Measurements from ENCODE around the gene BHLHA15.

BHLHA15 gene

DNA sequence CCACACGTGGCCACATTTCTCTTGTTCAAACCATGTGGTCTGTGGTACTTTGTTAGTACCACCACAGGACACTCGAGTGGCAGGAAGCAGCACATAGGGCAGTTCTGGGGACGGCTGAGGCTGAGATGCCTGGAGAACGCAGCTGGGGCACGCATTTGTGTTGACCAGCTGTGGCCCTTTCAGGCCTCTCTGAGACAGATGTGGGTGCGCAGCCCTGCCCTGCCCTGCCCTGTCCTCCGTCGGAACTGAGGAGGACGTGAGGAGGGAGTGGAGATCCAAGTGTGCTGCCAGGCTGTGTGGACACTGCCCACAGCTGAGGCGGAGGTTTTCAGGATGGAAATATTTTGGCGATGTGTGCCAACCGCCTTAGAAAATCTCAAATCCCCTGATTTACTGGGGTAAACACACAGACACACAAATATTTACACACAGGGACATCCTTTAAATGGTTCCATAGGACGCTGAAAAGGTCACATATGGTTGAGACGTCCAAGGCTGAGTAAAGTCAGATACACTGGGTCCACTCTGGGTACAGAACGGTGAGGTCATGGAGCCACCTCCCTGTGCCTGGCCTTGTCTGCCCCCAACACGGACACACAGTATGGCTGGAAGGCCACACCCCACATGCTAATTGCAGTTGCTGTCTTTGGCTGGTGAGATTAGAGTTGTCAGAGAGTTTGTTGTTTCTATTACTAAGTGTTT is 14.8 kb downstream of the BHLHA15 start:
- no peak for DNase-seq (ENCODE audit: low read depth)

DNA sequence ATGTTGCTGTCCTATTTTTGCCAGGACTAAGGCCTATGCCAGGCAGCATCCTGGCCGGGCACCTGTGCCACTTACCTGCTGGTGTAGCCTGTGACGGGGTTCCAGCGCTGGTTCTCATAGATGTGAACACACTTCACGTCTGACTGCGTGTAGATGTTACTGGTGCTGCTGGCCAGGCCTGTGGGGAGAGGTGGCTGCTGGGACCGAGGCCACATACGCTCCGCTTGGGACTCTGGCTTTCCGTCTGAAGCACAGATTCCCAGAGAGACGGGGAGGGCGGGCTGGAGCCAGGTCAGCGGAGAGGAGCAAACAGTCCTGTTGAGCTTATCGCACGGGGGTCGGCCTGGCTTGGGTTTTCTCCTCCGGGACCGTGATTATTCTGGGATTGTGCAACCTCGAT is 16.7 kb downstream of the BHLHA15 start:
- no peak for DNase-seq (ENCODE audit: low read depth)

- no peak for DNase-seq (ENCODE audit: low read depth)
These were observed 17.6 kb downstream of the BHLHA15 start for GRCh38 chr7:98228801-98229200.

DNA sequence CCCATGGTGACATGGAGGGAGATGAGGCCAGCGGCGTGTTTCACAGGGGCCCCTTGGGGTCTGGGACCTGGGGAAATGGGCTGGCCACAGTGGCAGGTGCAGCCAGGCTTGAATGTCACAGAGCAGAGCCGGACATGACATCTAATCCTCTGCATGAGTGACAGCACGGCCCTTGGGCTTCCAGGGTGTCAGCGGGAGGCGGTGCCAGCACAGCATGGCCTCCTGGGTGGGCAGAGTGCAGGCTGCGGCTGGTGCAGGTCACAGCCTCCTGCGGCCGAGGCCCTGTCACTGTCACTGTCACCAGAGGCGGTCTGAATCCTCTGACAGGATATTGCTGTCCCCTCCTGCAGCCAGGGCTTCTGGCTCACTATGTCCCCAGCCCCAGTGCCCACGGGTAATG is 18.2 kb downstream of the BHLHA15 start:
- no peak for DNase-seq (ENCODE audit: low read depth)

DNA sequence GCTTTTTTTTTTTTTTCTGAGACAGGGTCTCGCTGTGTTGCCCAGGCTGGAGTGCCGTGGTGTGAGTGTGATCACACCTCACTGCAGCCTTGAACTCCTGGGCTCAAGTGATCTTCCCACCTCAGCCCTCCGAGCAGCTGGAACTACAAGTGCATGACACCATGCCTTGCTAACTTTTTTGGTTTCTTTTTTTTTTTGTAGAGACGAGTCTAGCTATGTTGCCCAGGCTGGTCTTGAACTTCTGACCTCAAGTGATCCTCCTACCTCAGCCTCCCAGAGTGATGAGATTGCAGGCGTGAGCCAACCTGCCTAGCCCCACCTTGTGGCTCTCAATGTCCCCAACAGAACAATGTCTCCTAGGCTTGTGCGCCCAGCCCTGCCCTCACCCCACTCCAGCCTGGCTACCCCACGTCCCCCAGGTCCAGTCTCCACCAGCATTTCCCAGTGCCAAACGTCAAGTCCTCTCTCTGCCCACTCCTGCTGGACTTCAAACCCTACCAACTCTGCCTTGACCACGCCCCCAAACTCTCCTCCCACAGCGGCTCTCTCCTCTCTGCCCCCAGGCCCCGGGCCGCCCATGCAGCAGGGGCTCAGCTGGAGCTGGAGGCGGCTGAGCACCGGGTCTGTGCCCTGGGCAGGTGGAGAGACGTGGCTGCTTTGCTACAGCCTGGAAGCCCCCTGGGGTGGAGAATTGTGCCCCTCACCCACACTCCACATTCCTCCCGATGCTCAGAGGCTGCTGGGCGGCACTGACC is 18.9 kb downstream of the BHLHA15 start:
- no peak for DNase-seq (ENCODE audit: low read depth)

- no peak for DNase-seq (ENCODE audit: low read depth)
These were observed 19.7 kb downstream of the BHLHA15 start for GRCh38 chr7:98230746-98231471.

DNA sequence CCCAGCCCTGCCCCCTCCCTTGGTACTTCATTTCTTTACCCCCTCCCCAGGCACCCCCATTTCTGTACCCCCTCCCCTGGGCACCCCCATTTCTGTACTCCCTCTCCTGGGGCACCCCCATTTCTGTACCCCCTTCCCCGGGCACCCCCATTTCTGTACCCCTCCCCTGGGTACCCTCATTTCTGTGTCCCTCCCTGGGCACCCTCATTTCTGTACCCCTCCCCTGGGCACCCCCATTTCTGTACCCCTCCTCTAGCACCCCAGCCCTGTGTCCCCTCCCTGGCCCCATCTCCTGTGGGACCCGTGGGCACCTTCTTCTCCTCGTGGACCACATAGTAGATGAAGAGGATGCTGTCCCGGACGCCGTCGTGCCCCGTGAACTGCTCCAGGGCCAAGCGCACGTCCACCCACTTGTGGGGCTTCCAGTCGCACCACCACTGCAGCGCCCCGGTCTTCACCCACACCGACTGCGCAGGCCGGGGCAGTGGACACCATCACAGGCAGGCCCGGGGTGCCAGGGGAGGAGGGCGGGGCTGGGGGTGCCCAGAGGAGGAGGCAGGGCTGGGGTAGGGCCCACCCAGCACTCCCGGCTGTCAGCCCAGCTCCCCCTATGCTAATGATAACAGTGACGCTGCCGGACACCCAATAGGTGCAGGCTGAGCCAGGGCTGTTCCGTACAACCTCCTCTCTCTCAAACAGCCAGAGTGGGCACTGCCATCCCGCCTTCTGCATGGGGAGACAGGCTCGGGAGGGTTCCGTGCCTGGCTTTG is 20.4 kb downstream of the BHLHA15 start:
- no peak for DNase-seq (ENCODE audit: low read depth)

- DNase-seq (ENCODE audit: low read depth): no peak
These were observed 21.0 kb downstream of the BHLHA15 start for GRCh38 chr7:98232263-98232585.

- DNase-seq (ENCODE audit: low read depth): no peak
These were observed 21.6 kb downstream of the BHLHA15 start for GRCh38 chr7:98232799-98233198.

- no peak for DNase-seq (ENCODE audit: low read depth)
These were observed 22.2 kb downstream of the BHLHA15 start for GRCh38 chr7:98233219-98234070.

DNA sequence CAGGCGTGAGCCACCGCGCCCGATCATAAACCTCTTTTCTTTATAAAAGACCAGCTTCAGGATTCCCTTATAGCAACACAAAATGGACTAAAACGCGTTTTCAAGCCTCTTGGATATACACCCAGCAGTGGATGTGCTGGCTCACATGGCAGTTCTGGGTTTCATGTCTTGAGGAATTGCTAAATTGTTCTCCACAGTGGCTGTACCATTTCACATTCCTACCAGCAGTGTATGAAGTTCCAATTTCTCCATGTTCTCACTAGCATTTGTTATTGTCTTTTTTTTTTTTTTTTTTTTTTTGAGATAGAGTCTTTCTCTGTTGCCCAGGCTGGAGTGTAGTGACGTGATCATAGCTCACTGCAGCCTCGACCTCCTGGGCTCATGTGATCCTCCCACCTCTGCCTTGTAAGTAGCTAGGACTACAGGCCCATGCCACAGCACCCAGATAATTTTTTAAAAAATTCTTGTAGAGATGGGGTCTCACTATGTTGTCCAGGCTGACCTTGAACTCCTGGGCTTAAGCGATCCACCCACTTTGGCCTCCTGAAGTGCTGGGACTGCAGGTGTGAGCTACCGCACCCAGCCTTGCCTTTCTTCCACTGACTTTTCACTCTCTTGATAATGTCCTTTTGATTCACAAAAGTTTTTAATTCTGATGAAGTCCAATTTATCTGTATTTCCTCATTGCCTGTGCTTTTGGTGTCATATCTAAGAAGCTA is 23.3 kb downstream of the BHLHA15 start:
- no peak for DNase-seq (ENCODE audit: low read depth)

- no peak for DNase-seq (ENCODE audit: low read depth)
These were observed 24.7 kb downstream of the BHLHA15 start for GRCh38 chr7:98235901-98236300.

DNA sequence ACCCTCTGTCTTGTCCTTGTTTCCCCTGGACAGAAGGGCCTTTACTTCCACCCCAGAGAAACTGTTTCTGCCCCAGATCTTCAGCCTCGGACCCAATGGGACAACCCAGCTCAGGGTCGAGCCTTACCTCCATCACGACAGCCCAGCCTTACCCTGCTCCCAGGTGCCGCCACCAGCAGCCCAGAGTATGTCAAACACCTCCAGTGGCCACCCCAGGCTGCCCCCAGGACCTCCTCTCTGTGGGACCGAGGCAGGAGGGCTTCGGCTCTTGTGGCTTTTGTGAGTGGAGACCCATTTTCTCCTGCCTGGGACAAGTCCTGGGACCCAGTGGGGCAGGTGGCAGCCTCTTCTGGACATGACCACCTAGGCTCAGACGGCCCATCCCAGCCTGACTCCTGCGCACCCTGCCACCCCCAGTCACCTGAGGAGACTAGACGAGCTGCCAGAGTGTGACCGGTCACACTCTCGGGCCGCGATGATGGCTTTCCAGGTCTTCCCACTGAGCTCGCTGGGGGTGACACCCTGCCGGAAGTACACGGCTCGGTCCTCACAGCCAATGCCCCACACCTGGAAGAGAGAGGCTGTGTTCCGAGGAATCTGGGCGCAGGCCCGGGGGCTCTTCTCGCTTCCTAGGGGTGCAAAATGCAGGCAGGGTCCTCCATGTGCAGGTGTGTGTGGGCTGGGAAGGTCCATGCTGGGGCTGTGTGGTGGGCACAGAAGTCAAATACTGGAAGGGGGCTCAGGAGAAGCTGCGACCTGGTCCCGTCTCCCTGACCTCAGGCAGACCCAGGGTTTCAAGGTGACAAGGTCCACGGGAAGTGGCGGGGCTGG is 25.3 kb downstream of the BHLHA15 start:
- DNase-seq (ENCODE audit: low read depth): no peak

- no peak for DNase-seq (ENCODE audit: low read depth)
These were observed 26.8 kb downstream of the BHLHA15 start for GRCh38 chr7:98238076-98238475.

- DNase-seq (ENCODE audit: low read depth): no peak
These were observed 27.7 kb downstream of the BHLHA15 start for GRCh38 chr7:98238976-98239375.

GRCh38 chr7:98240961-98241673 is 29.9 kb downstream of the BHLHA15 start:
- DNase-seq (ENCODE audit: low read depth): no peak

DNA sequence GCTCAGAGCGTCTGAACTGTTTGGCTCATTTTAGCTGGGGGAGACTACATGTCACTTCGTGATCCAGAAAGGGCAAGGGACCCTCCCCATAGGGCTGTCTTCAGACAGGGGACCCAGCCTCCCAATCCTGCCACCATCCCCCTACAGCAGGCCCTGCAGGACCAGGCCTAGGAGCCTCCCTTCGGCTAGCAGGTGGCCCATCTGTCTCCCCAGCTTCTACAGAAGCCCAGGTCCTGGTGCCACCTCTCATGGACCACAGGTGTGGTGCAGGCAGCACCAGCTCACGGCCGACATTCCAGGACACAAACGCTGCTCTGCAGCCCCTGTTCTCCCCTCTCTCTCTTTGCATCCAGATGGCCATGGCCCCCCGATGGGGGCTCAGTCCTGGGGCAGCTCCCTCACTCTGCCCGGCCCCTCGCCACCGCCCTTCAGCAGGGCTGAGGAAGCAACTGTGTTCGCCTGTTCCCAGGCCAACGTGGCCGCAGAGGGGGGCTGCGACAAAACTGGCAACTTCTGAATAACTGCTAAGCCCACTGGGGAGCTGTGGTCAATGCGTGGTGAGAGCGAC is 30.5 kb downstream of the BHLHA15 start:
- no peak for DNase-seq (ENCODE audit: low read depth)

GRCh38 chr7:98242342-98242741 is 31.1 kb downstream of the BHLHA15 start:
- DNase-seq (ENCODE audit: low read depth): no peak

- no peak for DNase-seq (ENCODE audit: low read depth)
These were observed 31.7 kb downstream of the BHLHA15 start for GRCh38 chr7:98242934-98243333.

Measured in activated T-cell treated with anti-CD3 and anti-CD28 coated beads for 1 hour (primary cell).